HepG2 (cell line): ENCODE data around the gene DOC2A. TPM values are rescaled to one million over a fixed set of nuclear protein-coding genes. Genes with fewer than 3 reads are reported as not detected.

Source experiments
- ATRX ChIP-seq: sonication (generic); formaldehyde crosslinking; IDR thresholded peaks from 2 replicates; pipeline ENCODE4 v1.4.0; 2020; ENCODE audit warnings: missing genetic modification reagents, borderline replicate concordance
- EED ChIP-seq: sonication (generic); formaldehyde crosslinking; IDR thresholded peaks from 2 replicates; pipeline ENCODE4 v1.5.0; 2020; ENCODE audit warnings: mild to moderate bottlenecking, missing genetic modification reagents
- FOXC1 ChIP-seq: sonication (generic); formaldehyde crosslinking; IDR thresholded peaks from 2 replicates; pipeline ENCODE4 v1.8.0; 2022; ENCODE audit warnings: mild to moderate bottlenecking, missing genetic modification reagents, borderline replicate concordance
- HMGA1 ChIP-seq: sonication (generic); formaldehyde crosslinking; conservative IDR thresholded peaks from 2 replicates; pipeline ENCODE4 v1.4.0; 2020; ENCODE audit warnings: missing genetic modification reagents
- KLF12 ChIP-seq: sonication (generic); formaldehyde crosslinking; IDR thresholded peaks from 2 replicates; pipeline ENCODE4 v1.4.0; 2020; ENCODE audit warnings: missing genetic modification reagents, borderline replicate concordance
- KMT2B ChIP-seq: IDR thresholded peaks from 2 replicates; pipeline ENCODE4 v1.6.1; 2016; ENCODE audit warnings: missing genetic modification reagents, missing compliant biosample characterization
- MATR3 ChIP-seq: sonication (generic); formaldehyde crosslinking; IDR thresholded peaks from 2 replicates; pipeline ENCODE4 v1.4.0; 2020; ENCODE audit warnings: missing genetic modification reagents
- MED13 ChIP-seq: sonication (generic); formaldehyde crosslinking; IDR thresholded peaks from 2 replicates; pipeline ENCODE4 v1.5.0; 2020; ENCODE audit warnings: missing genetic modification reagents
- RCOR2 ChIP-seq: IDR thresholded peaks from 2 replicates; pipeline ENCODE4 v1.6.1; 2016; ENCODE audit warnings: missing biosample characterization, missing genetic modification reagents
- RORA ChIP-seq: sonication (generic); formaldehyde crosslinking; IDR thresholded peaks from 2 replicates; pipeline ENCODE4 v1.5.0; 2020; ENCODE audit warnings: mild to moderate bottlenecking, missing genetic modification reagents, moderate library complexity
- SIX4 ChIP-seq: sonication (generic); formaldehyde crosslinking; IDR thresholded peaks from 2 replicates; pipeline ENCODE4 v1.4.0; 2020; ENCODE audit warnings: missing genetic modification reagents
- SNAPC5 ChIP-seq: sonication (generic); formaldehyde crosslinking; IDR thresholded peaks from 2 replicates; pipeline ENCODE4 v1.8.1; 2023; ENCODE audit warnings: mild to moderate bottlenecking, missing genetic modification reagents, borderline replicate concordance
- ZNF143 ChIP-seq: sonication (generic); formaldehyde crosslinking; IDR thresholded peaks from 2 replicates; pipeline ENCODE4 v1.4.0; 2020; ENCODE audit warnings: missing genetic modification reagents
- ZNF234 ChIP-seq: sonication (generic); formaldehyde crosslinking; conservative IDR thresholded peaks from 2 replicates; pipeline ENCODE4 v1.5.1; 2020; ENCODE audit warnings: mild to moderate bottlenecking, missing genetic modification reagents
- ZNF430 ChIP-seq: sonication (generic); formaldehyde crosslinking; IDR thresholded peaks from 2 replicates; pipeline ENCODE4 v1.9.0; 2021; ENCODE audit warnings: mild to moderate bottlenecking, missing genetic modification reagents
- ZNF441 ChIP-seq: sonication (generic); formaldehyde crosslinking; IDR thresholded peaks from 2 replicates; pipeline ENCODE4 v1.7.0; 2021; ENCODE audit warnings: missing genetic modification reagents, borderline replicate concordance
- ZNF552 ChIP-seq: sonication (generic); formaldehyde crosslinking; IDR thresholded peaks from 2 replicates; pipeline ENCODE4 v1.9.0; 2022; ENCODE audit warnings: missing genetic modification reagents, mild to moderate bottlenecking, borderline replicate concordance
- ZNF652 ChIP-seq: IDR thresholded peaks from 2 replicates; pipeline ENCODE4 v1.6.1; 2016; ENCODE audit warnings: low read depth, borderline replicate concordance
- ZUFSP ChIP-seq: sonication (generic); formaldehyde crosslinking; IDR thresholded peaks from 2 replicates; pipeline ENCODE4 v1.9.0; 2021; ENCODE audit warnings: missing genetic modification reagents, mild to moderate bottlenecking, borderline replicate concordance
- polyA plus RNA-seq, 8 experiments: library from polyadenylated mRNA; depleted of rRNA in 3 of 8; stranded (reverse) in 7 of 8; unstranded in 1 of 8; fragments of >200 nt; fragmentation: Illumina TruSeq in 4 of 8; extraction: Trizol in 4 of 8; gene quantifications; 2 replicates each; pipeline versions ENCODE4 v1.2.1 to v1.2.3, GENCODE V29; 2011 to 2016; ENCODE audit warnings: low read depth in 4 of 8, missing spikeins in 1 of 8, mixed read lengths in 1 of 8; ENCODE audit not compliant: insufficient read depth in 1 of 8
- total RNA-seq, 5 experiments: library from RNA; depleted of rRNA; stranded (reverse); fragments of >200 nt; fragmentation: Illumina TruSeq; extraction: Trizol; gene quantifications; 2 replicates each; pipeline ENCODE4 v1.2.3, GENCODE V29; 2016; ENCODE audit warnings: low read depth in 1 of 5
- TF ChIP-seq, protein P1 (sequence below): sonication (generic); formaldehyde crosslinking; conservative IDR thresholded peaks from 2 replicates; pipeline ENCODE4 v1.4.0; 2020; ENCODE audit warnings: missing genetic modification reagents
- TF ChIP-seq, protein P2 (sequence below): IDR thresholded peaks from 2 replicates; pipeline ENCODE4 v1.6.1; 2016; ENCODE audit warnings: mild to moderate bottlenecking
- TF ChIP-seq, protein P3 (sequence below): sonication (generic); formaldehyde crosslinking; IDR thresholded peaks from 2 replicates; pipeline ENCODE4 v1.4.0; 2020; ENCODE audit warnings: mild to moderate bottlenecking, low read depth, missing genetic modification reagents
- TF ChIP-seq, protein P4 (sequence below): sonication (generic); formaldehyde crosslinking; IDR thresholded peaks from 2 replicates; pipeline ENCODE4 v1.4.0; 2020; ENCODE audit warnings: mild to moderate bottlenecking, missing genetic modification reagents

The DOC2A gene
- total and polyA plus RNA-seq, 2 of the 13 experiments (the other 11 are each of a cell fraction or from before 2014, with no cell fraction given), result 0.15 to 0.55 TPM

- TF ChIP-seq, protein P1, sequence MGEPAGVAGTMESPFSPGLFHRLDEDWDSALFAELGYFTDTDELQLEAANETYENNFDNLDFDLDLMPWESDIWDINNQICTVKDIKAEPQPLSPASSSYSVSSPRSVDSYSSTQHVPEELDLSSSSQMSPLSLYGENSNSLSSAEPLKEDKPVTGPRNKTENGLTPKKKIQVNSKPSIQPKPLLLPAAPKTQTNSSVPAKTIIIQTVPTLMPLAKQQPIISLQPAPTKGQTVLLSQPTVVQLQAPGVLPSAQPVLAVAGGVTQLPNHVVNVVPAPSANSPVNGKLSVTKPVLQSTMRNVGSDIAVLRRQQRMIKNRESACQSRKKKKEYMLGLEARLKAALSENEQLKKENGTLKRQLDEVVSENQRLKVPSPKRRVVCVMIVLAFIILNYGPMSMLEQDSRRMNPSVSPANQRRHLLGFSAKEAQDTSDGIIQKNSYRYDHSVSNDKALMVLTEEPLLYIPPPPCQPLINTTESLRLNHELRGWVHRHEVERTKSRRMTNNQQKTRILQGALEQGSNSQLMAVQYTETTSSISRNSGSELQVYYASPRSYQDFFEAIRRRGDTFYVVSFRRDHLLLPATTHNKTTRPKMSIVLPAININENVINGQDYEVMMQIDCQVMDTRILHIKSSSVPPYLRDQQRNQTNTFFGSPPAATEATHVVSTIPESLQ (CRISPR knock-in tag), result no peak
- TF ChIP-seq, protein P2, sequence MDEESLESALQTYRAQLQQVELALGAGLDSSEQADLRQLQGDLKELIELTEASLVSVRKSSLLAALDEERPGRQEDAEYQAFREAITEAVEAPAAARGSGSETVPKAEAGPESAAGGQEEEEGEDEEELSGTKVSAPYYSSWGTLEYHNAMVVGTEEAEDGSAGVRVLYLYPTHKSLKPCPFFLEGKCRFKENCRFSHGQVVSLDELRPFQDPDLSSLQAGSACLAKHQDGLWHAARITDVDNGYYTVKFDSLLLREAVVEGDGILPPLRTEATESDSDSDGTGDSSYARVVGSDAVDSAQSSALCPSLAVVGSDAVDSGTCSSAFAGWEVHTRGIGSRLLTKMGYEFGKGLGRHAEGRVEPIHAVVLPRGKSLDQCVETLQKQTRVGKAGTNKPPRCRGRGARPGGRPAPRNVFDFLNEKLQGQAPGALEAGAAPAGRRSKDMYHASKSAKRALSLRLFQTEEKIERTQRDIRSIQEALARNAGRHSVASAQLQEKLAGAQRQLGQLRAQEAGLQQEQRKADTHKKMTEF, result peak; percentile 99
- no peak for TF ChIP-seq ATRX (CRISPR knock-in tag)
- no peak; the same call in 1 of the 2 replicates for TF ChIP-seq ZNF441 (CRISPR knock-in tag)
- peak; percentile 69 for TF ChIP-seq FOXC1 (CRISPR knock-in tag)
- TF ChIP-seq KMT2B (CRISPR knock-in tag), result peak; percentile 94
- TF ChIP-seq KLF12 (CRISPR knock-in tag), result peak; percentile 98
- no peak; the same call in 1 of the 2 replicates for TF ChIP-seq EED
- TF ChIP-seq, protein P3, sequence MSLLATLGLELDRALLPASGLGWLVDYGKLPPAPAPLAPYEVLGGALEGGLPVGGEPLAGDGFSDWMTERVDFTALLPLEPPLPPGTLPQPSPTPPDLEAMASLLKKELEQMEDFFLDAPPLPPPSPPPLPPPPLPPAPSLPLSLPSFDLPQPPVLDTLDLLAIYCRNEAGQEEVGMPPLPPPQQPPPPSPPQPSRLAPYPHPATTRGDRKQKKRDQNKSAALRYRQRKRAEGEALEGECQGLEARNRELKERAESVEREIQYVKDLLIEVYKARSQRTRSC (CRISPR knock-in tag), result no peak; the same call in 1 of the 2 replicates
- peak; percentile 51; the same call in 1 of the 2 replicates for TF ChIP-seq ZNF652
- peak; percentile 75; the same call in 1 of the 2 replicates for TF ChIP-seq SIX4 (CRISPR knock-in tag)
- 0 out of 2 replicates have a peak, but pooled peaks have one; percentile 24 for TF ChIP-seq SNAPC5 (CRISPR knock-in tag)
- peak; percentile 12; the same call in 1 of the 2 replicates for TF ChIP-seq RCOR2 (CRISPR knock-in tag)
- TF ChIP-seq ZNF430 (CRISPR knock-in tag), result peak; percentile 94; the same call in 1 of the 2 replicates
- no peak for TF ChIP-seq MATR3 (CRISPR knock-in tag)
- TF ChIP-seq ZNF234, result peak; percentile 77; the same call in 1 of the 2 replicates
- TF ChIP-seq ZNF143 (CRISPR knock-in tag), result peak; percentile 99
- TF ChIP-seq HMGA1 (CRISPR knock-in tag), result no peak
- TF ChIP-seq ZNF552, result peak; percentile 11; the same call in 1 of the 2 replicates
- TF ChIP-seq, protein P4, sequence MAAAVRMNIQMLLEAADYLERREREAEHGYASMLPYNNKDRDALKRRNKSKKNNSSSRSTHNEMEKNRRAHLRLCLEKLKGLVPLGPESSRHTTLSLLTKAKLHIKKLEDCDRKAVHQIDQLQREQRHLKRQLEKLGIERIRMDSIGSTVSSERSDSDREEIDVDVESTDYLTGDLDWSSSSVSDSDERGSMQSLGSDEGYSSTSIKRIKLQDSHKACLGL, result peak; percentile 5; the same call in 1 of the 2 replicates
- peak; percentile 66; the same call in 1 of the 2 replicates for TF ChIP-seq RORA (CRISPR knock-in tag)
- TF ChIP-seq ZUFSP (CRISPR knock-in tag), result 0 out of 2 replicates have a peak, but pooled peaks have one; percentile 88
- TF ChIP-seq MED13 (CRISPR knock-in tag), result peak; percentile 38
Observed at GRCh38 chr16:29995911-29996765, 14.7 kb downstream of the DOC2A start, which contains the start of gene INO80E (continued).
